Measurements from ENCODE around the gene RNF223.
"Not testable (repeated sequence)": the region's sequence is repeated elsewhere in the genome, so short reads cannot be mapped to it uniquely, and the experiment has no call there.

The RNF223 gene

GRCh38 chr1:1110561-1110971 is 36.5 kb upstream of the RNF223 start:
- DNase-seq (ENCODE audit: low read depth in 2 of 2, low spot score in 1 of 2), result no peak

GRCh38 chr1:1109743-1110142 is 35.6 kb upstream of the RNF223 start:
- no peak for DNase-seq (ENCODE audit: low read depth in 2 of 2, low spot score in 1 of 2)

GRCh38 chr1:1106510-1107221 is 32.6 kb upstream of the RNF223 start:
- no peak for DNase-seq (ENCODE audit: low read depth in 2 of 2, low spot score in 1 of 2)

- DNase-seq (ENCODE audit: low read depth in 2 of 2, low spot score in 1 of 2), result not testable (repeated sequence)
Measured at GRCh38 chr1:1104152-1104551, 30.0 kb upstream of the RNF223 start.

- DNase-seq (ENCODE audit: low read depth in 2 of 2, low spot score in 1 of 2), result no peak
Measured at GRCh38 chr1:1101503-1101902, 27.4 kb upstream of the RNF223 start.

- no peak for DNase-seq (ENCODE audit: low read depth in 2 of 2, low spot score in 1 of 2)
Measured at GRCh38 chr1:1100296-1100695, 26.2 kb upstream of the RNF223 start.

GRCh38 chr1:1099506-1100183 is 25.5 kb upstream of the RNF223 start:
- DNase-seq (ENCODE audit: low read depth in 2 of 2, low spot score in 1 of 2), result no peak

GRCh38 chr1:1098681-1099421 is 24.7 kb upstream of the RNF223 start:
- DNase-seq (ENCODE audit: low read depth in 2 of 2, low spot score in 1 of 2), result no peak

- not testable (repeated sequence) for DNase-seq (ENCODE audit: low read depth in 2 of 2, low spot score in 1 of 2)
Measured at GRCh38 chr1:1096136-1096535, 22.0 kb upstream of the RNF223 start.

GRCh38 chr1:1094981-1095380 is 20.9 kb upstream of the RNF223 start:
- DNase-seq (ENCODE audit: low read depth in 2 of 2, low spot score in 1 of 2), result no peak

- DNase-seq (ENCODE audit: low read depth in 2 of 2, low spot score in 1 of 2), result no peak
Measured at GRCh38 chr1:1093610-1093943, 19.5 kb upstream of the RNF223 start.

- DNase-seq (ENCODE audit: low read depth in 2 of 2, low spot score in 1 of 2), result no peak
Measured at GRCh38 chr1:1092894-1093609, 18.9 kb upstream of the RNF223 start.

- no peak for DNase-seq (ENCODE audit: low read depth in 2 of 2, low spot score in 1 of 2)
Measured at GRCh38 chr1:1092149-1092855, 18.2 kb upstream of the RNF223 start.

- no peak for DNase-seq (ENCODE audit: low read depth in 2 of 2, low spot score in 1 of 2)
Measured at GRCh38 chr1:1091344-1092148, 17.4 kb upstream of the RNF223 start.

GRCh38 chr1:1090424-1091343 is 16.6 kb upstream of the RNF223 start:
- DNase-seq (ENCODE audit: low read depth in 2 of 2, low spot score in 1 of 2), result no peak

- DNase-seq (ENCODE audit: low read depth in 2 of 2, low spot score in 1 of 2), result no peak
Measured at GRCh38 chr1:1089731-1090423, 15.8 kb upstream of the RNF223 start.

- no peak for DNase-seq (ENCODE audit: low read depth in 2 of 2, low spot score in 1 of 2)
Measured at GRCh38 chr1:1088801-1089680, 14.9 kb upstream of the RNF223 start.
